CD14-positive monocyte (primary cell): Measurements from ENCODE around the gene WIPF1. TPM values are rescaled to one million over a fixed set of nuclear protein-coding genes. Genes with fewer than 3 reads are reported as not detected.

Source experiments
- DNase-seq, 3 donors: peaks; one replicate each; pipeline ENCODE4 v3.0.0-alpha.2; 2011 to 2022
- H2AFZ ChIP-seq: 2 replicates; pipeline ENCODE4 v1.6.0; 2012; ENCODE audit warnings: mild to moderate bottlenecking, low read depth, low read length, inconsistent platforms; ENCODE audit not compliant: insufficient read depth, poor library complexity, severe bottlenecking
- H3K27ac ChIP-seq, 2 donors: 1 replicate in 1 of 2; 2 replicates in 1 of 2; pipeline ENCODE4 v1.5.1; 2012 to 2013; ENCODE audit warnings: low read length in 2 of 2, control low read depth in 1 of 2, inconsistent platforms in 1 of 2, low read depth in 1 of 2, mild to moderate bottlenecking in 1 of 2
- H3K27me3 ChIP-seq, 2 donors: one replicate each; pipeline versions ENCODE4 v1.6.0 to v1.6.1; 2011 to 2013; ENCODE audit warnings: low read length in 2 of 2; ENCODE audit not compliant: control insufficient read depth in 2 of 2, insufficient read depth in 2 of 2
- H3K36me3 ChIP-seq, 2 donors: replicated peaks in 1 of 2; 1 replicate in 1 of 2; 2 replicates in 1 of 2; pipeline versions ENCODE4 v1.5.1 to v1.6.1; 2012 to 2013; ENCODE audit warnings: low read length in 2 of 2, control low read depth in 1 of 2, inconsistent platforms in 1 of 2, mild to moderate bottlenecking in 1 of 2; ENCODE audit not compliant: insufficient read depth in 2 of 2, control insufficient read depth in 1 of 2
- H3K4me1 ChIP-seq, 2 donors: 1 replicate in 1 of 2; 2 replicates in 1 of 2; pipeline versions ENCODE4 v1.5.1 to v1.6.1; 2012 to 2013; ENCODE audit warnings: low read length in 2 of 2, control low read depth in 1 of 2, inconsistent platforms in 1 of 2, mild to moderate bottlenecking in 1 of 2, moderate library complexity in 1 of 2; ENCODE audit not compliant: insufficient read depth in 2 of 2, control insufficient read depth in 1 of 2
- H3K4me2 ChIP-seq: replicated peaks from 2 replicates; pipeline ENCODE3; 2012; ENCODE audit warnings: low read length, moderate library complexity, mild to moderate bottlenecking; ENCODE audit not compliant: poor library complexity, severe bottlenecking; ENCODE audit errors: extremely low read depth
- H3K4me3 ChIP-seq, 3 experiments: fragments of 200-600 bp in 1 of 3; sonication (generic) in 1 of 3; replicated peaks in 1 of 3; 1 replicate in 2 of 3; 2 replicates in 1 of 3; pipeline ENCODE4 v1.5.1; 2011 to 2013; ENCODE audit warnings: low read length in 3 of 3, mild to moderate bottlenecking in 3 of 3, control low read depth in 2 of 3, low read depth in 2 of 3, inconsistent platforms in 1 of 3, moderate library complexity in 1 of 3
- H3K79me2 ChIP-seq: 2 replicates; pipeline ENCODE4 v1.6.0; 2012; ENCODE audit warnings: mild to moderate bottlenecking, control low read depth, inconsistent platforms, low read length, moderate library complexity; ENCODE audit not compliant: insufficient read depth
- H3K9ac ChIP-seq: 2 replicates; pipeline ENCODE4 v1.6.0; 2017; ENCODE audit warnings: low read length, mild to moderate bottlenecking; ENCODE audit not compliant: insufficient read depth, poor library complexity, severe bottlenecking
- H3K9me3 ChIP-seq, 2 donors: replicated peaks in 1 of 2; 1 replicate in 1 of 2; 2 replicates in 1 of 2; pipeline versions ENCODE4 v1.5.1 to v1.6.1; 2012 to 2013; ENCODE audit warnings: low read length in 2 of 2, control low read depth in 1 of 2; ENCODE audit not compliant: control insufficient read depth in 1 of 2, insufficient read depth in 1 of 2
- H4K20me1 ChIP-seq: 2 replicates; pipeline ENCODE4 v1.6.0; 2012; ENCODE audit warnings: mild to moderate bottlenecking, low read length, control low read depth, moderate library complexity; ENCODE audit not compliant: insufficient read depth
- H3K27ac Mint-ChIP-seq, 7 donors: one replicate each; pipeline ENCODE4 v1.8.0; 2020; ENCODE audit warnings: mild to moderate bottlenecking in 7 of 7, mixed read lengths in 7 of 7, moderate library complexity in 6 of 7, inconsistent platforms in 2 of 7
- H3K27me3 Mint-ChIP-seq, 3 donors: one replicate each; pipeline ENCODE4 v1.8.0; 2021 to 2022; ENCODE audit warnings: low read depth in 3 of 3, mild to moderate bottlenecking in 3 of 3, mixed read lengths in 3 of 3, moderate library complexity in 3 of 3, inconsistent platforms in 1 of 3
- H3K36me3 Mint-ChIP-seq, 2 donors: one replicate each; pipeline ENCODE4 v1.8.0; 2020; ENCODE audit warnings: mixed read lengths in 2 of 2, inconsistent platforms in 1 of 2, mild to moderate bottlenecking in 1 of 2
- H3K4me1 Mint-ChIP-seq: one replicate; pipeline ENCODE4 v1.8.0; 2020; ENCODE audit warnings: mild to moderate bottlenecking, mixed read lengths
- H3K4me3 Mint-ChIP-seq, 2 donors: one replicate each; pipeline ENCODE4 v1.8.0; 2020; ENCODE audit warnings: mild to moderate bottlenecking in 2 of 2, mixed read lengths in 2 of 2, moderate library complexity in 1 of 2
- H3K9me3 Mint-ChIP-seq, 7 donors: one replicate each; pipeline ENCODE4 v1.8.0; 2020 to 2022; ENCODE audit warnings: mixed read lengths in 7 of 7, mild to moderate bottlenecking in 6 of 7, moderate library complexity in 6 of 7, inconsistent platforms in 2 of 7
- CTCF ChIP-seq: fragments of 200-600 bp; IDR thresholded peaks from one replicate; pipeline ENCODE4 v1.8.0; 2022; ENCODE audit warnings: antibody characterized with exemption, mild to moderate bottlenecking
- WGBS: methylation state at CpG from one replicate; pipeline ENCODE4 v1.1.5; 2013; ENCODE audit warnings: missing lambda C conversion rate; ENCODE audit not compliant: insufficient coverage; 5-methylcytosine and 5-hydroxymethylcytosine counted together
- intact Hi-C, 2 donors: fragments of 100-400 bp; cut with micrococcal nuclease; formaldehyde crosslinking; loops; one replicate each; pipeline versions ENCODE4 v1.15.0 to v1.15.1; 2023
- polyA plus RNA-seq, 3 donors: library from polyadenylated mRNA; depleted of rRNA in 1 of 3; unstranded in 2 of 3; stranded (reverse) in 1 of 3; fragments of 300-500 nt in 2 of 3; fragments of >200 nt in 1 of 3; fragmentation: Illumina TruSeq in 2 of 3; gene quantifications; 1 replicate in 2 of 3; 2 replicates in 1 of 3; pipeline ENCODE4 v1.2.3, GENCODE V29; 2012 to 2021

WIPF1 gene
- polyA plus RNA-seq, 3 donors = 43.9 to 126 (median 74.3) TPM

- peak in 1 of 3 donors; percentile 22 for DNase-seq
- H3K27me3 ChIP-seq = no peaks in the 10 kb centered on the region
- Mint-ChIP-seq H3K27ac (peak overlapping the region; percentile 98 to 100 (median 100)), H3K4me1 (peaks cover 85% of the 10 kb centered on the region), H3K27me3 (peaks cover 0 to 8% (median 1%) of the 10 kb centered on the region in 3 donors), H3K4me3 (peak overlapping the region; percentile 88 to 92), H3K9me3 (no peaks in the 10 kb centered on the region), H3K36me3 (peaks cover 51 to 53% of the 10 kb centered on the region in 2 donors)
- peaks cover 9% of the 10 kb centered on the region for H4K20me1 ChIP-seq
- H3K27ac ChIP-seq = peak overlapping the region; percentile 42 to 99
- H3K36me3 ChIP-seq = peaks cover 4 to 19% of the 10 kb centered on the region in 2 donors
- no peak overlapping the region for H2AFZ ChIP-seq
- H3K9me3 ChIP-seq = no peaks in the 10 kb centered on the region
- H3K4me1 ChIP-seq = peaks cover 90 to 97% of the 10 kb centered on the region in 2 donors
- WGBS = no CpG with 5 or more reads among the region's 3 CpGs
- H3K9ac ChIP-seq = peak overlapping the region; percentile 84
- intact Hi-C loops = no loop called here
- H3K4me3 ChIP-seq = peak overlapping the region; percentile 49 to 97 (median 76)
- peaks cover 99% of the 10 kb centered on the region for H3K79me2 ChIP-seq
- TF ChIP-seq CTCF = no peak
- H3K4me2 ChIP-seq = peak overlapping the region; percentile 81
These were observed 2.3 kb downstream of the WIPF1 start for GRCh38 chr2:174595116-174595809.

GRCh38 chr2:174594456-174594855 is 3.1 kb downstream of the WIPF1 start:
- Histone ChIP-seq H3K36me3 (peaks cover 7 to 21% of the 10 kb centered on the region in 2 donors), H3K27ac (peak overlapping the region in 1 of 2 donors; percentile 99), H2AFZ (no peak overlapping the region), H3K4me2 (peak overlapping the region; percentile 61), H3K9me3 (no peaks in the 10 kb centered on the region), H3K27me3 (no peaks in the 10 kb centered on the region), H3K79me2 (peaks cover 100% of the 10 kb centered on the region), H4K20me1 (peaks cover 17% of the 10 kb centered on the region), H3K9ac (peak overlapping the region; percentile 58), H3K4me3 (peak overlapping the region in 2 of 3 experiments; percentile 63 to 97), H3K4me1 (peaks cover 83 to 92% of the 10 kb centered on the region in 2 donors)
- peaks cover 55% of the 10 kb centered on the region in 2 donors for H3K36me3 Mint-ChIP-seq
- no peak for DNase-seq
- TF ChIP-seq CTCF = no peak
- no CpG with 5 or more reads among the region's 2 CpGs for WGBS
- peak overlapping the region; percentile 98 to 100 (median 100) for H3K27ac Mint-ChIP-seq
- intact Hi-C loops = no loop called here
- H3K27me3 Mint-ChIP-seq = peaks cover 0 to 6% (median 0%) of the 10 kb centered on the region in 3 donors
- H3K4me3 Mint-ChIP-seq = peak overlapping the region; percentile 75 to 88
- H3K9me3 Mint-ChIP-seq = no peaks in the 10 kb centered on the region
- H3K4me1 Mint-ChIP-seq = peaks cover 80% of the 10 kb centered on the region
